ENCODE data around the gene MXRA8. TPM values are rescaled to one million over a fixed set of nuclear protein-coding genes. Genes with fewer than 3 reads are reported as not detected.

MXRA8 gene
- total and polyA plus RNA-seq, 9 of the 15 experiments (the other 6 are each of a cell fraction or from before 2014, with no cell fraction given), result 0.66 to 11.3 (median 6.3) TPM

GRCh38 chr1:1399187-1399871 is 41.0 kb upstream of the MXRA8 start, which contains the start of gene CCNL2 (continued):
- TF ChIP-seq NFE2L1 (tag; IDR thresholded peaks at IDR 0.05; ENCODE audit: borderline replicate concordance, low read depth) (no peak), TSC22D4 (tag; IDR thresholded peaks at IDR 0.05) (no peak), NKRF (IDR thresholded peaks at IDR 0.05; ENCODE audit: borderline replicate concordance) (peak; percentile 93), ZNF140 (CRISPR knock-in tag; IDR thresholded peaks at IDR 0.05) (no peak), ILK (tag; IDR thresholded peaks at IDR 0.05; ENCODE audit: borderline replicate concordance, low read depth) (no peak), TRIM24 (IDR thresholded peaks at IDR 0.05) (no peak), NR2F6 (CRISPR knock-in tag; IDR thresholded peaks at IDR 0.05) (0 out of 2 replicates have a peak, but pooled peaks have one; percentile 58), RB1 (IDR thresholded peaks at IDR 0.05; ENCODE audit: low read depth) (peak; percentile 70), TCFL5 (CRISPR knock-in tag; conservative IDR thresholded peaks at IDR 0.05) (no peak), GABPB2 (CRISPR knock-in tag; conservative IDR thresholded peaks at IDR 0.05) (no peak), ID3 (CRISPR knock-in tag; IDR thresholded peaks at IDR 0.05) (no peak), ID3 (tag; IDR thresholded peaks at IDR 0.05) (no peak; the same call in 1 of the 2 replicates), EP400 (IDR thresholded peaks at IDR 0.05) (peak; percentile 96), POLR2H (tag; IDR thresholded peaks at IDR 0.05; ENCODE audit: low read depth) (peak; percentile 87; the same call in 1 of the 2 replicates), EHMT2 (IDR thresholded peaks at IDR 0.05) (no peak), TAF15 (IDR thresholded peaks at IDR 0.05; ENCODE audit: low read depth, low read length) (0 out of 2 replicates have a peak, but pooled peaks have one; percentile 22), YBX1 (IDR thresholded peaks at IDR 0.05) (no peak)
- TF ChIP-seq, protein P1, sequence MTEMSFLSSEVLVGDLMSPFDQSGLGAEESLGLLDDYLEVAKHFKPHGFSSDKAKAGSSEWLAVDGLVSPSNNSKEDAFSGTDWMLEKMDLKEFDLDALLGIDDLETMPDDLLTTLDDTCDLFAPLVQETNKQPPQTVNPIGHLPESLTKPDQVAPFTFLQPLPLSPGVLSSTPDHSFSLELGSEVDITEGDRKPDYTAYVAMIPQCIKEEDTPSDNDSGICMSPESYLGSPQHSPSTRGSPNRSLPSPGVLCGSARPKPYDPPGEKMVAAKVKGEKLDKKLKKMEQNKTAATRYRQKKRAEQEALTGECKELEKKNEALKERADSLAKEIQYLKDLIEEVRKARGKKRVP (CRISPR knock-in tag; IDR thresholded peaks at IDR 0.05), result 0 out of 2 replicates have a peak, but pooled peaks have one; percentile 56
- TF ChIP-seq, protein P2, sequence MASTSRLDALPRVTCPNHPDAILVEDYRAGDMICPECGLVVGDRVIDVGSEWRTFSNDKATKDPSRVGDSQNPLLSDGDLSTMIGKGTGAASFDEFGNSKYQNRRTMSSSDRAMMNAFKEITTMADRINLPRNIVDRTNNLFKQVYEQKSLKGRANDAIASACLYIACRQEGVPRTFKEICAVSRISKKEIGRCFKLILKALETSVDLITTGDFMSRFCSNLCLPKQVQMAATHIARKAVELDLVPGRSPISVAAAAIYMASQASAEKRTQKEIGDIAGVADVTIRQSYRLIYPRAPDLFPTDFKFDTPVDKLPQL (IDR thresholded peaks at IDR 0.05; ENCODE audit: extremely low read depth, insufficient read length), result no peak
